Uterus (tissue), 2 donors: Measurements from ENCODE around the gene ACTA1.

ENCODE experiments used
- POLR2A ChIP-seq, 2 donors: fragments of 450-650 bp; IDR thresholded peaks; one replicate each; pipeline ENCODE4 v1.6.1; 2016; ENCODE audit warnings: antibody characterized with exemption in 2 of 2, mild to moderate bottlenecking in 1 of 2, moderate library complexity in 1 of 2
- TF ChIP-seq, protein P1 (sequence below), 4 experiments: fragments of 200-600 bp in 2 of 4; fragments of 450-650 bp in 2 of 4; sonication (generic) in 2 of 4; IDR thresholded peaks; one replicate each; pipeline ENCODE4 v1.5.1; 2016 to 2019; ENCODE audit warnings: antibody characterized with exemption in 4 of 4, mild to moderate bottlenecking in 2 of 4, moderate library complexity in 1 of 4

DNA sequence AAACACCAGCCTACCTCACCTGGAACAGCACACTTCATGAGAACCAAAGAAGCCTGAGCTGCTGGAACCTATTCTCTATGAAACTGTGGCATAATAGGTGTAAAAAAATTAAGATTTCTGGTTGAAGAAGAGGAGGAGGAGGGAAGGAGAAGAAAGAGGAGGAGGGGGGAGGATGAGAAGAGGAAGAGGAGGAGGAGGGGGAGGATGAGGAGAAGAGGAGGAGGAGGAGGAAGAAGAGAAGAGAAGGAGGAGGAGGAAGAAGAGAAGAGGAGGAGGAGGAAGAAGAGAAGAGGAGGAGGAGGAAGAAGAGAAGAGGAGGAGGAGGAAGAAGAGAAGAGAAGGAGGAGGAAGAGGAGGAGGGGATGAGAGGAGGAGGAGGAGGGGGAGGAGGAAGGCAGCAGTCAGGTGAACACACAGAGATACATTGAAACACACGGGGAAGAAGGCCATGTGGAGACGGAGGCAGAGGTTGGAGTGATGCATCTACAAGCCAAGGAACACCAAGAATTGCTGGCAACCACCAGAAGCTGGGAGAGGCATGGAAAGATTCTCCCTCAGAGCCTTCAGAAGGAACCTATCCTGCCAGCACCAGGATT, 8.2 kb downstream of the ACTA1 start:
- TF ChIP-seq, protein P1, sequence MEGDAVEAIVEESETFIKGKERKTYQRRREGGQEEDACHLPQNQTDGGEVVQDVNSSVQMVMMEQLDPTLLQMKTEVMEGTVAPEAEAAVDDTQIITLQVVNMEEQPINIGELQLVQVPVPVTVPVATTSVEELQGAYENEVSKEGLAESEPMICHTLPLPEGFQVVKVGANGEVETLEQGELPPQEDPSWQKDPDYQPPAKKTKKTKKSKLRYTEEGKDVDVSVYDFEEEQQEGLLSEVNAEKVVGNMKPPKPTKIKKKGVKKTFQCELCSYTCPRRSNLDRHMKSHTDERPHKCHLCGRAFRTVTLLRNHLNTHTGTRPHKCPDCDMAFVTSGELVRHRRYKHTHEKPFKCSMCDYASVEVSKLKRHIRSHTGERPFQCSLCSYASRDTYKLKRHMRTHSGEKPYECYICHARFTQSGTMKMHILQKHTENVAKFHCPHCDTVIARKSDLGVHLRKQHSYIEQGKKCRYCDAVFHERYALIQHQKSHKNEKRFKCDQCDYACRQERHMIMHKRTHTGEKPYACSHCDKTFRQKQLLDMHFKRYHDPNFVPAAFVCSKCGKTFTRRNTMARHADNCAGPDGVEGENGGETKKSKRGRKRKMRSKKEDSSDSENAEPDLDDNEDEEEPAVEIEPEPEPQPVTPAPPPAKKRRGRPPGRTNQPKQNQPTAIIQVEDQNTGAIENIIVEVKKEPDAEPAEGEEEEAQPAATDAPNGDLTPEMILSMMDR (IDR thresholded peaks at IDR 0.05): no peak
- no peak for TF ChIP-seq POLR2A (IDR thresholded peaks at IDR 0.05)
